Gastroesophageal sphincter (tissue), 4 donors: ENCODE data around the gene COTL1. TPM values are rescaled to one million over a fixed set of nuclear protein-coding genes. Genes with fewer than 3 reads are reported as not detected.

ENCODE experiments used
- ATAC-seq: fragments of 150-250 bp; one replicate; pipeline ENCODE4 v1.9.1; 2016; ENCODE audit warnings: mild to moderate bottlenecking, moderate library complexity
- H3K27ac ChIP-seq, 4 donors: fragments of 200-600 bp; sonication (generic) in 3 of 4; 1 replicate in 3 of 4; 2 replicates in 1 of 4; pipeline ENCODE4 v1.5.1; 2016 to 2019
- H3K27me3 ChIP-seq: fragments of 200-600 bp; sonication (generic); one replicate; pipeline ENCODE4 v1.5.1; 2019
- H3K36me3 ChIP-seq, 2 donors: fragments of 200-600 bp; sonication (generic); one replicate each; pipeline ENCODE4 v1.5.1; 2019; ENCODE audit warnings: control low read depth in 1 of 2
- H3K4me1 ChIP-seq, 3 donors: fragments of 200-600 bp; sonication (generic); 1 replicate in 2 of 3; 2 replicates in 1 of 3; pipeline ENCODE4 v1.5.1; 2016 to 2019; ENCODE audit warnings: control low read depth in 2 of 3
- H3K4me3 ChIP-seq, 2 donors: fragments of 200-600 bp; sonication (generic); one replicate each; pipeline ENCODE4 v1.5.1; 2019; ENCODE audit warnings: mild to moderate bottlenecking in 1 of 2, moderate library complexity in 1 of 2
- H3K9me3 ChIP-seq, 3 donors: fragments of 200-600 bp; sonication (generic); one replicate each; pipeline ENCODE4 v1.5.1; 2017 to 2019; ENCODE audit warnings: control low read depth in 2 of 3
- EP300 ChIP-seq: sonication (generic); formaldehyde crosslinking; IDR thresholded peaks from one replicate; pipeline ENCODE4 v1.6.1; 2017; ENCODE audit warnings: antibody characterized with exemption, mild to moderate bottlenecking
- POLR2A ChIP-seq, 2 donors: fragments of 450-650 bp; IDR thresholded peaks; one replicate each; pipeline ENCODE4 v1.6.1; 2017; ENCODE audit warnings: antibody characterized with exemption in 2 of 2, mild to moderate bottlenecking in 2 of 2, moderate library complexity in 1 of 2
- POLR2AphosphoS5 ChIP-seq: sonication (generic); formaldehyde crosslinking; IDR thresholded peaks from one replicate; pipeline ENCODE4 v1.6.1; 2017; ENCODE audit warnings: antibody characterized with exemption
- WGBS, 2 donors: methylation state at CpG; one replicate each; pipeline ENCODE4 v1.1.5; 2018; ENCODE audit warnings: low coverage in 1 of 2; 5-methylcytosine and 5-hydroxymethylcytosine counted together
- total RNA-seq, 4 donors: library from RNA; depleted of rRNA; stranded (reverse); fragments of >200 nt; gene quantifications; one replicate each; pipeline ENCODE4 v1.1.0, GENCODE V29; 2016
- TF ChIP-seq, protein P1 (sequence below), 4 experiments: fragments of 200-600 bp in 2 of 4; fragments of 450-650 bp in 2 of 4; sonication (generic) in 1 of 4; IDR thresholded peaks; one replicate each; pipeline ENCODE4 v1.5.1; 2017 to 2019; ENCODE audit warnings: antibody characterized with exemption in 4 of 4, mild to moderate bottlenecking in 2 of 4, moderate library complexity in 2 of 4

COTL1 gene
- total RNA-seq, 4 donors from 2014 or later = 13.1 to 46.2 (median 37.3) TPM

DNA sequence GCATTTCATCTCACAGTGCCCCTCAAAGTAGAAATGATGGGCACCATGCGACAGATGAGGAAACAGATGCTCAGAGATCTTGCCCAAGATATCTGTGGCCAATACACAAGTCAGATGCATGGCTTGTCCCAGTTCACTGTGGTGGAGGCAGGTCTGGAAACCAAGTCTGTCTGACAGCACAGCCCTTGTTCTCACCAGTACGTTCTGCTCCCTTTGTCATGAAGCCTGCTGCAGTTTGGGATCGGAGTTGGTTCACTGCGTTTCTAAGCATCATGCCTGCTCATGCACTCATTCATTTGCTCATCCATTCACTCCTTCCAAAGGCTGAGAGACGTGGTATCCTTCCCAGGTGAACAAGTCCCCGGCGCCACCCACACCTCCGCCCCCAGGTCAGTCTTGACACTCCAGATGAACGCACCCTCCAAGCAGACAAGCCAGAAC, 86.2 kb downstream of the COTL1 start:
- Histone ChIP-seq H3K4me3 (no peak overlapping the region), H3K27me3 (no peaks in the 10 kb centered on the region), H3K27ac (peak overlapping the region in 3 of 4 donors; percentile 75 to 84 (median 79)), H3K4me1 (peaks cover 3 to 46% (median 33%) of the 10 kb centered on the region in 3 donors), H3K36me3 (no peaks in the 10 kb centered on the region), H3K9me3 (no peaks in the 10 kb centered on the region)
- no peak for TF ChIP-seq EP300
- TF ChIP-seq, protein P1, sequence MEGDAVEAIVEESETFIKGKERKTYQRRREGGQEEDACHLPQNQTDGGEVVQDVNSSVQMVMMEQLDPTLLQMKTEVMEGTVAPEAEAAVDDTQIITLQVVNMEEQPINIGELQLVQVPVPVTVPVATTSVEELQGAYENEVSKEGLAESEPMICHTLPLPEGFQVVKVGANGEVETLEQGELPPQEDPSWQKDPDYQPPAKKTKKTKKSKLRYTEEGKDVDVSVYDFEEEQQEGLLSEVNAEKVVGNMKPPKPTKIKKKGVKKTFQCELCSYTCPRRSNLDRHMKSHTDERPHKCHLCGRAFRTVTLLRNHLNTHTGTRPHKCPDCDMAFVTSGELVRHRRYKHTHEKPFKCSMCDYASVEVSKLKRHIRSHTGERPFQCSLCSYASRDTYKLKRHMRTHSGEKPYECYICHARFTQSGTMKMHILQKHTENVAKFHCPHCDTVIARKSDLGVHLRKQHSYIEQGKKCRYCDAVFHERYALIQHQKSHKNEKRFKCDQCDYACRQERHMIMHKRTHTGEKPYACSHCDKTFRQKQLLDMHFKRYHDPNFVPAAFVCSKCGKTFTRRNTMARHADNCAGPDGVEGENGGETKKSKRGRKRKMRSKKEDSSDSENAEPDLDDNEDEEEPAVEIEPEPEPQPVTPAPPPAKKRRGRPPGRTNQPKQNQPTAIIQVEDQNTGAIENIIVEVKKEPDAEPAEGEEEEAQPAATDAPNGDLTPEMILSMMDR (IDR thresholded peaks at IDR 0.05) = no peak
- no peak for TF ChIP-seq POLR2A (IDR thresholded peaks at IDR 0.05)
- TF ChIP-seq POLR2AphosphoS5 = no peak
- 44 to 46% methylated on average over 4 to 7 of the region's 9 CpGs for WGBS, 2 donors
- ATAC-seq = no peak

DNA sequence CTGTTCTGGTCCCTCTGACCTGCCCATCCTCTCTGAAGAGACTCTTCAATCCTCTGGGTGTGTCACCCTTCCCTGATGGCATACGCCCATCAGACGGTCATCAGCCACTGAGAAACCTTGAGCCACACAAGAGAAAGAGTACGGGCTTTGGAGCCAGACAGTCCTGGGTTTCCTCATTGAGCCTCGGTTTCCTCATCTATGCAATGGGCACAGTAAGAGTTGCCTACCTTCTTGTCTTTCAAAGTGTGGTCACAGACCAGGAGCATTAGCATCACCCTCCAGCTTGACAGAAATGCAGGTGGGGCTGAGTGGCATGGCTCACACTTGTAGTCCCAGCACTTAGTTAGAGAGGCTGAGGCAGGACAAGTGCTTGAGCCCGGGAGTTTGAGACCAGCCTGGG, 87.3 kb downstream of the COTL1 start:
- Histone ChIP-seq H3K9me3 (no peaks in the 10 kb centered on the region), H3K36me3 (no peaks in the 10 kb centered on the region), H3K27ac (no peak overlapping the region), H3K4me1 (peaks cover 3 to 50% (median 36%) of the 10 kb centered on the region in 3 donors), H3K4me3 (no peak overlapping the region), H3K27me3 (no peaks in the 10 kb centered on the region)
- no peak for ATAC-seq
- WGBS, 2 donors = 91 to 100% methylated on average over 1 to 5 of the region's 5 CpGs
- no peak for TF ChIP-seq POLR2A (IDR thresholded peaks at IDR 0.05)
- TF ChIP-seq POLR2AphosphoS5 = no peak
- TF ChIP-seq, protein P1 (IDR thresholded peaks at IDR 0.05) = no peak
- TF ChIP-seq EP300 = no peak

DNA sequence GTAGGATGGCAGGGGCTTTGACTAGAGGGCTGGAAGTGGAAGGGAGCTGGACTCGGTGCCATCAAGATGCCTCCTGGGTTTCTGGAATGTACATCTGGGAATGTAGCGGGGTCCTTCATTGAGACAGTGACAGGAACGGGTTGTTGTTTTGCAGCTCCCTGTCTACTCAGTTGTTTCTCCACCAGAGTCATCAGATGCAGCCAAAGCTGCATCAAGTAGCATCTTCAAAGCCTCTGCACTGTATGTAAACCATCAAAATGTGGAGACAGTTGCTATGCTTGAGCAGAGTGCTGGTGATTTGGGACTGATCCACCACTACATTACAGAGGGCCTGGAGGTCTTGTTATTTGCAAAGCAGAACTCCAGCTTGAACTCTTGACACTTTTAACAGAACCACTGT, 88.3 kb downstream of the COTL1 start:
- no peaks in the 10 kb centered on the region for H3K9me3 ChIP-seq
- ATAC-seq = no peak
- 100% methylated on average over 1 to 3 of the region's 3 CpGs for WGBS, 2 donors

GRCh38 chr16:84528322-84528721, 89.6 kb downstream of the COTL1 start:
- no peaks in the 10 kb centered on the region for H3K27me3 ChIP-seq
- ATAC-seq = no peak
- TF ChIP-seq EP300 = no peak
- no peaks in the 10 kb centered on the region for H3K36me3 ChIP-seq
- H3K4me3 ChIP-seq = no peak overlapping the region
- H3K9me3 ChIP-seq = no peaks in the 10 kb centered on the region
- peak overlapping the region in 3 of 4 donors; percentile 75 to 82 (median 75) for H3K27ac ChIP-seq
- peaks cover 3 to 47% (median 36%) of the 10 kb centered on the region in 3 donors for H3K4me1 ChIP-seq
- 94 to 100% methylated on average over 3 to 5 of the region's 6 CpGs for WGBS, 2 donors

More for the DNA sequence above, 88.3 kb downstream of the COTL1 start:
- H3K4me1 ChIP-seq = peaks cover 3 to 50% (median 36%) of the 10 kb centered on the region in 3 donors
- H3K27me3 ChIP-seq = no peaks in the 10 kb centered on the region
- no peaks in the 10 kb centered on the region for H3K36me3 ChIP-seq
- no peak for TF ChIP-seq POLR2A (IDR thresholded peaks at IDR 0.05)
- TF ChIP-seq, protein P1 (IDR thresholded peaks at IDR 0.05) = no peak
- no peak for TF ChIP-seq EP300
- no peak overlapping the region for H3K4me3 ChIP-seq
- H3K27ac ChIP-seq = no peak overlapping the region

DNA sequence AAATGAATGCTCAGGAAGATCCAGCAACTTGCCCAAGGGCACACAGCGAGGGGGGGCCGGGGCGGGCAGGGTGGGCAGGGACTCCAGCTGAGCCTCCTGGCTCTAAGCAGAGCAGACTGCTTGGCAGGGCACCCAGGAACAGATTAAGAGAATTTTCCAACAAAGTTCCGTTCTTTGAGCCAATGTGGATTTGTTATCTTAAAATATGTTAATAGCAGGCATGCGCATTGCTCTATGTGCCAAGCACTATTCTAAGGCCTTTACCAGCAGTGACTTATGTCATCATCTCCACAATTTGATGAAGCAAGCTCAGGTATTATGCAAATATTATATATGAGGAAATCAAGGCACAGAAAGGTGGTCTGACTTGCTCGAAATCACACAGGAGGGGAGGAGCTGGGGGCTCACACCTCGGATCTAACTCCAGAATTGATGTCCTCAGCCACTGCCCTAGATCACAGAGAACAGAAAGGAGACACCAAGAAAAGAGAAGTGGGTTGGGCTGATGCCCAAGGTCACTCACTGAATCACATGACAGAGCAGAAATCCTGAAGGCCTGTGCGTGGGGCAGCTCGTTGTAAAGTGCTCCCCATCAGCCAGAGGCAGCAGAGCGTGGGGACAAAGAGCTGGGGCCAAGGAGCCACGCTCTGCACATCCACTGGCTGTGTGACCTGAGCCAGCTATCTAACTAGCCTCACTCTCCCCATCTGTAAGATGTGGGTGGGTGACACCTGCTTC, 90.2 kb downstream of the COTL1 start:
- no peak for TF ChIP-seq EP300
- no peak for TF ChIP-seq POLR2AphosphoS5
- TF ChIP-seq POLR2A (IDR thresholded peaks at IDR 0.05) = no peak
- TF ChIP-seq, protein P1 (IDR thresholded peaks at IDR 0.05) = no peak
- H3K4me3 ChIP-seq = peak overlapping the region in 1 of 2 donors; percentile 28
- ATAC-seq = peak; percentile 4
- H3K27me3 ChIP-seq = no peaks in the 10 kb centered on the region
- H3K36me3 ChIP-seq = no peaks in the 10 kb centered on the region
- peaks cover 3 to 41% (median 31%) of the 10 kb centered on the region in 3 donors for H3K4me1 ChIP-seq
- 35 to 65% methylated on average over 6 to 7 of the region's 11 CpGs for WGBS, 2 donors
- peak overlapping the region; percentile 59 to 82 (median 75) for H3K27ac ChIP-seq
- no peaks in the 10 kb centered on the region for H3K9me3 ChIP-seq
